Endodermal cell (in vitro differentiated cells): ENCODE data around the gene SPINK5. TPM values are rescaled to one million over a fixed set of nuclear protein-coding genes. Genes with fewer than 3 reads are reported as not detected.

Source experiments
- DNase-seq: peaks from one replicate; pipeline ENCODE4 v3.0.0-alpha.2; 2017
- H3K27ac ChIP-seq: 2 replicates; pipeline ENCODE4 v1.5.1; 2013; ENCODE audit warnings: mild to moderate bottlenecking, low read depth, low read length, moderate library complexity
- H3K27me3 ChIP-seq: 2 replicates; pipeline ENCODE4 v1.6.1; 2013; ENCODE audit warnings: mild to moderate bottlenecking, low read length, moderate library complexity; ENCODE audit not compliant: insufficient read depth, control insufficient read depth, poor library complexity, severe bottlenecking
- H3K36me3 ChIP-seq: 2 replicates; pipeline ENCODE4 v1.7.0; 2013; ENCODE audit warnings: mild to moderate bottlenecking, low read length, moderate library complexity; ENCODE audit not compliant: control insufficient read depth, insufficient read depth
- H3K4me1 ChIP-seq: one replicate; pipeline ENCODE4 v1.7.0; 2013; ENCODE audit warnings: low read length; ENCODE audit not compliant: control insufficient read depth, insufficient read depth
- H3K4me3 ChIP-seq: 2 replicates; pipeline ENCODE4 v1.5.1; 2013; ENCODE audit warnings: mild to moderate bottlenecking, low read length, moderate library complexity
- H3K9ac ChIP-seq: 2 replicates; pipeline ENCODE4 v1.6.1; 2013; ENCODE audit warnings: mild to moderate bottlenecking, low read length, moderate library complexity; ENCODE audit not compliant: poor library complexity, severe bottlenecking; ENCODE audit errors: extremely low read depth
- H3K9me3 ChIP-seq: 2 replicates; pipeline ENCODE4 v1.6.1; 2013; ENCODE audit warnings: mild to moderate bottlenecking, low read length, moderate library complexity; ENCODE audit not compliant: control insufficient read depth
- H3K27ac Mint-ChIP-seq: 2 replicates; pipeline ENCODE4 v1.8.0; 2020; ENCODE audit warnings: mixed read lengths
- H3K27me3 Mint-ChIP-seq: 2 replicates; pipeline ENCODE4 v1.8.0; 2021; ENCODE audit warnings: mild to moderate bottlenecking, mixed read lengths; ENCODE audit not compliant: insufficient read depth
- H3K36me3 Mint-ChIP-seq: 2 replicates; pipeline ENCODE4 v1.8.0; 2020; ENCODE audit warnings: low read depth, mixed read lengths
- H3K4me1 Mint-ChIP-seq: 2 replicates; pipeline ENCODE4 v1.8.0; 2020; ENCODE audit warnings: mixed read lengths
- H3K4me3 Mint-ChIP-seq: 2 replicates; pipeline ENCODE4 v1.8.0; 2020; ENCODE audit warnings: mild to moderate bottlenecking, moderate library complexity, mixed read lengths
- H3K9me3 Mint-ChIP-seq: 2 replicates; pipeline ENCODE4 v1.8.0; 2020; ENCODE audit warnings: mild to moderate bottlenecking, mixed read lengths
- WGBS, 2 experiments: methylation state at CpG; one replicate each; pipeline versions ENCODE4 v1.1.5 to v1.1.7; 2013; ENCODE audit warnings: missing lambda C conversion rate in 2 of 2, mixed read lengths in 1 of 2; ENCODE audit not compliant: insufficient coverage in 1 of 2, insufficient read length in 1 of 2; 5-methylcytosine and 5-hydroxymethylcytosine counted together
- total RNA-seq, 2 donors: library from RNA; stranded (reverse); fragmentation: NEBNext Ultra II Directional in 1 of 2; extraction: Animal tissue kit (Norgen Biotek cat#: 25700) in 1 of 2; gene quantifications; 2 replicates in 1 of 2; 3 replicates in 1 of 2; pipeline ENCODE4 v1.2.1, GENCODE V29; 2021
- TF ChIP-seq, protein P1 (sequence below): fragments of 200-600 bp; sonication (generic); conservative IDR thresholded peaks from 2 replicates; pipeline ENCODE4 v1.5.0; 2021; ENCODE audit warnings: antibody characterized with exemption, mild to moderate bottlenecking

The SPINK5 gene
- total RNA-seq, 2 donors from 2014 or later: 2.6 to 12.4 TPM

- Mint-ChIP-seq H3K27me3 (no peaks in the 10 kb centered on the region), H3K4me1 (peaks cover 10% of the 10 kb centered on the region), H3K27ac (no peak overlapping the region), H3K4me3 (no peak overlapping the region), H3K9me3 (peaks cover 6% of the 10 kb centered on the region), H3K36me3 (no peaks in the 10 kb centered on the region)
- 92 to 95% methylated on average over 2 of the region's 2 CpGs for WGBS, 2 experiments
- no peak for DNase-seq
- Histone ChIP-seq H3K27me3 (no peaks in the 10 kb centered on the region), H3K4me1 (no peaks in the 10 kb centered on the region), H3K27ac (no peak overlapping the region), H3K4me3 (no peak overlapping the region), H3K36me3 (no peaks in the 10 kb centered on the region), H3K9me3 (peaks cover 7% of the 10 kb centered on the region), H3K9ac (no peak overlapping the region)
- TF ChIP-seq, protein P1, sequence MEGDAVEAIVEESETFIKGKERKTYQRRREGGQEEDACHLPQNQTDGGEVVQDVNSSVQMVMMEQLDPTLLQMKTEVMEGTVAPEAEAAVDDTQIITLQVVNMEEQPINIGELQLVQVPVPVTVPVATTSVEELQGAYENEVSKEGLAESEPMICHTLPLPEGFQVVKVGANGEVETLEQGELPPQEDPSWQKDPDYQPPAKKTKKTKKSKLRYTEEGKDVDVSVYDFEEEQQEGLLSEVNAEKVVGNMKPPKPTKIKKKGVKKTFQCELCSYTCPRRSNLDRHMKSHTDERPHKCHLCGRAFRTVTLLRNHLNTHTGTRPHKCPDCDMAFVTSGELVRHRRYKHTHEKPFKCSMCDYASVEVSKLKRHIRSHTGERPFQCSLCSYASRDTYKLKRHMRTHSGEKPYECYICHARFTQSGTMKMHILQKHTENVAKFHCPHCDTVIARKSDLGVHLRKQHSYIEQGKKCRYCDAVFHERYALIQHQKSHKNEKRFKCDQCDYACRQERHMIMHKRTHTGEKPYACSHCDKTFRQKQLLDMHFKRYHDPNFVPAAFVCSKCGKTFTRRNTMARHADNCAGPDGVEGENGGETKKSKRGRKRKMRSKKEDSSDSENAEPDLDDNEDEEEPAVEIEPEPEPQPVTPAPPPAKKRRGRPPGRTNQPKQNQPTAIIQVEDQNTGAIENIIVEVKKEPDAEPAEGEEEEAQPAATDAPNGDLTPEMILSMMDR: no peak
Measured at GRCh38 chr5:148151872-148152271, 88.1 kb downstream of the SPINK5 start.

DNA sequence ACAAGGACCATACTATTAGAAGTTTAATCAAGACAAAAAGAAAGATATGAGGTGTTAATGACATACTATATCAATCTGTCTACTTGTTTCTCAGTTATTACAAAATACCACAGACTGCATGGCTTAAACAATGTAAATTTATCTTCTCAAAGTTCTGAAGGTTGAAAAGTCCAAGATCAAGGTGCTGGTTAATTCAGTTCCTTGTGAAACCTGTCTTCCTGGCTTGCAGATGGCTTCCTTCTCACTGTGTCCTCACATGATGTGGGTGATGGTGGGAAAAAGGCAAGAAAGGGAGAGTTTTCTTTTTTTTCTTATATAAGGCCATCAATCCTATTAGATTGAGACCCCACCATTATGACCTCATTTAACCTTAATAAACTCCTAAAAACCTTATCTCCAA lies 89.0 kb downstream of the SPINK5 start:
- no peak overlapping the region for H3K27ac Mint-ChIP-seq
- peaks cover 6% of the 10 kb centered on the region for H3K4me1 Mint-ChIP-seq
- H3K4me3 Mint-ChIP-seq: no peak overlapping the region
- H3K36me3 Mint-ChIP-seq: no peaks in the 10 kb centered on the region
- no peaks in the 10 kb centered on the region for H3K36me3 ChIP-seq
- H3K9me3 ChIP-seq: peaks cover 7% of the 10 kb centered on the region
- DNase-seq: no peak
- no peak overlapping the region for H3K27ac ChIP-seq
- peaks cover 6% of the 10 kb centered on the region for H3K9me3 Mint-ChIP-seq
- H3K4me3 ChIP-seq: no peak overlapping the region
- TF ChIP-seq, protein P1: no peak
- no peak overlapping the region for H3K9ac ChIP-seq
- no peaks in the 10 kb centered on the region for H3K27me3 Mint-ChIP-seq
- no peaks in the 10 kb centered on the region for H3K27me3 ChIP-seq
- no peaks in the 10 kb centered on the region for H3K4me1 ChIP-seq

GRCh38 chr5:148156609-148157008 lies 92.8 kb downstream of the SPINK5 start:
- Mint-ChIP-seq H3K4me3 (no peak overlapping the region), H3K9me3 (peaks cover 9% of the 10 kb centered on the region), H3K36me3 (no peaks in the 10 kb centered on the region), H3K27ac (no peak overlapping the region), H3K27me3 (no peaks in the 10 kb centered on the region), H3K4me1 (no peaks in the 10 kb centered on the region)
- TF ChIP-seq, protein P1: no peak
- no peak overlapping the region for H3K4me3 ChIP-seq
- no peaks in the 10 kb centered on the region for H3K27me3 ChIP-seq
- H3K4me1 ChIP-seq: no peaks in the 10 kb centered on the region
- no peak for DNase-seq
- WGBS, 2 experiments: 95 to 100% methylated on average over 1 of the region's 1 CpG
- H3K9me3 ChIP-seq: peaks cover 7% of the 10 kb centered on the region
- no peaks in the 10 kb centered on the region for H3K36me3 ChIP-seq
- H3K9ac ChIP-seq: no peak overlapping the region
- H3K27ac ChIP-seq: no peak overlapping the region
